Transverse colon (tissue), 4 donors: ENCODE measurements around the gene AMOTL2. TPM values are rescaled to one million over a fixed set of nuclear protein-coding genes. Genes with fewer than 3 reads are reported as not detected.

ENCODE experiments used
- DNase-seq: peaks from one replicate; pipeline ENCODE4 v3.0.0-alpha.2; 2019
- H3K27ac ChIP-seq, 4 donors: fragments of 200-600 bp; sonication (generic); 2 replicates each; pipeline ENCODE4 v1.5.1; 2016 to 2018; ENCODE audit warnings: inconsistent platforms in 4 of 4
- H3K27me3 ChIP-seq: fragments of 200-600 bp; sonication (generic); 2 replicates; pipeline ENCODE4 v1.5.1; 2017; ENCODE audit warnings: inconsistent platforms
- H3K36me3 ChIP-seq, 4 donors: fragments of 200-600 bp; sonication (generic); 2 replicates each; pipeline ENCODE4 v1.5.1; 2017 to 2019; ENCODE audit warnings: inconsistent platforms in 4 of 4
- H3K4me1 ChIP-seq, 4 donors: fragments of 200-600 bp; sonication (generic); 2 replicates each; pipeline ENCODE4 v1.5.1; 2017 to 2020; ENCODE audit warnings: inconsistent platforms in 4 of 4
- H3K4me3 ChIP-seq, 4 donors: fragments of 200-600 bp; sonication (generic); 1 replicate in 1 of 4; 2 replicates in 3 of 4; pipeline versions ENCODE4 v1.5.1 to v1.6.1; 2017 to 2019; ENCODE audit warnings: inconsistent platforms in 4 of 4
- H3K9me3 ChIP-seq, 2 donors: fragments of 200-600 bp; sonication (generic); 2 replicates each; pipeline ENCODE4 v1.5.1; 2017 to 2019; ENCODE audit warnings: inconsistent platforms in 2 of 2
- CTCF ChIP-seq, 5 experiments: fragments of 200-600 bp in 3 of 5; fragments of 450-650 bp in 2 of 5; sonication (generic) in 3 of 5; IDR thresholded peaks; 1 replicate in 2 of 5; 2 replicates in 3 of 5; pipeline ENCODE4 v1.5.1; 2016 to 2017; ENCODE audit warnings: antibody characterized with exemption in 5 of 5, inconsistent platforms in 3 of 5, mild to moderate bottlenecking in 2 of 5, moderate library complexity in 1 of 5
- EP300 ChIP-seq: sonication (generic); formaldehyde crosslinking; IDR thresholded peaks from one replicate; pipeline ENCODE4 v1.6.1; 2017; ENCODE audit warnings: antibody characterized with exemption, low read depth
- POLR2A ChIP-seq: fragments of 450-650 bp; IDR thresholded peaks from one replicate; pipeline ENCODE4 v1.6.1; 2016; ENCODE audit warnings: antibody characterized with exemption, mild to moderate bottlenecking, moderate library complexity
- POLR2AphosphoS5 ChIP-seq, 3 donors: sonication (generic); formaldehyde crosslinking; IDR thresholded peaks; one replicate each; pipeline ENCODE4 v1.6.1; 2016; ENCODE audit warnings: antibody characterized with exemption in 3 of 3
- WGBS, 2 donors: methylation state at CpG; one replicate each; pipeline ENCODE4 v1.1.5; 2018; ENCODE audit warnings: low coverage in 1 of 2; 5-methylcytosine and 5-hydroxymethylcytosine counted together
- in situ Hi-C, 4 donors: fragments of 200-750 bp; cut with MboI; loops; one replicate each; pipeline versions ENCODE4 v1.15.0 to v1.15.1; 2017; ENCODE audit warnings: low sequenced_read_pairs in 3 of 4, low pct_ligation_motif_present in 1 of 4, low pct_unique_long_range_greater_than_20kb in 1 of 4
- intact Hi-C: fragments of 100-400 bp; cut with DNase I; formaldehyde crosslinking; loops from one replicate; pipeline ENCODE4 v1.15.1; 2023; ENCODE audit warnings: low total_unique reads
- total RNA-seq, 4 donors: library from RNA; depleted of rRNA; stranded (reverse); fragments of >200 nt; gene quantifications; one replicate each; pipeline ENCODE4 v1.1.0, GENCODE V29; 2016

The AMOTL2 gene
- total RNA-seq, 4 donors from 2014 or later = 14.5 to 50.9 (median 23.8) TPM

- Histone ChIP-seq H3K4me1 (peaks cover 8 to 22% (median 16%) of the 10 kb centered on the region in 4 donors), H3K4me3 (no peak overlapping the region), H3K27ac (no peak overlapping the region), H3K27me3 (no peaks in the 10 kb centered on the region), H3K36me3 (no peaks in the 10 kb centered on the region), H3K9me3 (no peaks in the 10 kb centered on the region)
- in situ Hi-C loops (loop anchor here in 1 of 4 donors (10.0 kb wide), 1 partner anchor 47 kb away; no protein-coding TSS in a partner anchor), intact Hi-C loops (no loop called here)
- DNase-seq = no peak
- WGBS, 2 donors = 83 to 93% methylated on average over 2 of the region's 2 CpGs
- TF ChIP-seq EP300 (no peak), POLR2AphosphoS5 (IDR thresholded peaks at IDR 0.05) (no peak), CTCF (IDR thresholded peaks at IDR 0.05) (no peak), POLR2A (no peak)
Measured at GRCh38 chr3:134318166-134318565, 56.1 kb downstream of the AMOTL2 start.

- H3K27me3 ChIP-seq = no peaks in the 10 kb centered on the region
- H3K9me3 ChIP-seq = no peaks in the 10 kb centered on the region
- intact Hi-C loops = no loop called here
- TF ChIP-seq EP300 (no peak), POLR2A (no peak), POLR2AphosphoS5 (IDR thresholded peaks at IDR 0.05) (no peak), CTCF (IDR thresholded peaks at IDR 0.05) (no peak)
- no peak overlapping the region for H3K4me3 ChIP-seq
- in situ Hi-C loops = loop anchor here in 1 of 4 donors (10.0 kb wide), 1 partner anchor 47 kb away; no protein-coding TSS in a partner anchor
- no peak overlapping the region for H3K27ac ChIP-seq
- peaks cover 8 to 28% (median 23%) of the 10 kb centered on the region in 4 donors for H3K4me1 ChIP-seq
- WGBS, 2 donors = 93% methylated on average over 6 of the region's 6 CpGs; no CpG with 5 or more reads in 1 of the 2 donors
- no peak for DNase-seq
- H3K36me3 ChIP-seq = no peaks in the 10 kb centered on the region
Measured at GRCh38 chr3:134317106-134317947, 56.9 kb downstream of the AMOTL2 start.

GRCh38 chr3:134315286-134316106 lies 58.8 kb downstream of the AMOTL2 start:
- WGBS, 2 donors = 67 to 75% methylated on average over 4 to 14 of the region's 14 CpGs
- no peaks in the 10 kb centered on the region for H3K27me3 ChIP-seq
- no peaks in the 10 kb centered on the region for H3K36me3 ChIP-seq
- peaks cover 11 to 37% (median 26%) of the 10 kb centered on the region in 4 donors for H3K4me1 ChIP-seq
- no peaks in the 10 kb centered on the region for H3K9me3 ChIP-seq
- H3K27ac ChIP-seq = peak overlapping the region; percentile 77 to 87 (median 82)
- H3K4me3 ChIP-seq = no peak overlapping the region
- DNase-seq = peak; percentile 33
- in situ Hi-C loops = loop anchor here in 1 of 4 donors (10.0 kb wide), 1 partner anchor 49 kb away; no protein-coding TSS in a partner anchor
- TF ChIP-seq EP300 = no peak
- no peak for TF ChIP-seq POLR2A
- TF ChIP-seq CTCF (IDR thresholded peaks at IDR 0.05) = no peak
- no peak for TF ChIP-seq POLR2AphosphoS5 (IDR thresholded peaks at IDR 0.05)
- intact Hi-C loops = no loop called here
